ELF-1 (cell line): ENCODE data around the gene TSC22D1.
"Not testable (repeated sequence)": the region's sequence is repeated elsewhere in the genome, so short reads cannot be mapped to it uniquely, and the experiment has no call there.

Source experiments
- DNase-seq: peaks from one replicate; pipeline ENCODE4 v3.0.0-alpha.2; 2016; ENCODE audit warnings: low read depth, low spot score

TSC22D1 gene

DNA sequence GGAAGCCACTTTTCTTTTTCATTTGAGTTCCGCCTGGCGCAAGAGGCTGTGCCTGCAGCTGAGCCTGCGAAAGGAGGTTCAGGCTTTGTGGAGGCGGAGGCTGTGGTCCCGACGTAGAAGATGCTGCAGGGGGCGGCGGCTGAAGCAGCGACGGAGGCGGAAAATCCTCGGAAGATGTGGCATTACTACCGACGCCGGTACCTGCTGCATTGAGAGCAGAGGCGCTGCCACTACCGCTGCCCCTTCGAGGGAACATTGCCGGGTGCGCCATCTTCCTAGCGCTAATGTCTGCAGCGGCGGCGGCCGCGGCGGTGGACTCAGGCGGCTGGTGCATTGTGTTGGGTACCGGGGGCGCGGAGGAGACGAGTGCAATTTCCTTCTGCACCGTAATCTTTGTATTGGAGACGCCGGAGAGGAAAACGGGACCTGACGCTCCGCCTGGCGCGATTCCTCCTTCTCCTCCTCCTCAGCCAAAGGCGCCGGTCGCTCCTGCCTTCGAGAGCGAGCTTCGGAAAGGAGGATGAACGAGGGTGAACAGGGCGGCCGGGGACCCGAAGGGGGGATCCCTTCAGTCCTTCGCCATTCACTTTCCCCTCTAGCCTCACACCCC is at the start of gene TSC22D1:
Gene TSC22D1 (minus strand): TSS at position 590 of the 610 bp plus-strand sequence. CDS start 256 bp downstream, at position 334.
- DNase-seq = peak; percentile 42

DNA sequence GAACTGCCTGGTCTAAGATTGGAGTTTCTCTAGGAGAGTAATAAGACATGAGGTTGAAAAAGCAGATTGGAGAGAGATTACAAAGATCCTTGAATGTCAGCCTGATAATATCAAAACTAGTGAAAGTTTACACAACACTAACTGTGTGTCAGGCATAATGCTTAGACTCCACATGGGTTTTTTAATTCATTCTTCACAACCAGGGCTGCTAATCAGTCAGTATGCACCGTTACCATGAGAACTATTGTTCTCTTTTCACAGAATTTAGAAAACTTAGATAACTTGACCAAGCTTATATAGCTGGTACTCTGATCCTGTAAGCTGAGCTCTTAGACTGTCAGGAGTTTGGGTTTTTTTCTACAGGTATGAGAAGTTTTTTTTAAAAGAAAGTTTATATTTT is 46.6 kb upstream of the TSC22D1 start:
- no peak for DNase-seq

DNA sequence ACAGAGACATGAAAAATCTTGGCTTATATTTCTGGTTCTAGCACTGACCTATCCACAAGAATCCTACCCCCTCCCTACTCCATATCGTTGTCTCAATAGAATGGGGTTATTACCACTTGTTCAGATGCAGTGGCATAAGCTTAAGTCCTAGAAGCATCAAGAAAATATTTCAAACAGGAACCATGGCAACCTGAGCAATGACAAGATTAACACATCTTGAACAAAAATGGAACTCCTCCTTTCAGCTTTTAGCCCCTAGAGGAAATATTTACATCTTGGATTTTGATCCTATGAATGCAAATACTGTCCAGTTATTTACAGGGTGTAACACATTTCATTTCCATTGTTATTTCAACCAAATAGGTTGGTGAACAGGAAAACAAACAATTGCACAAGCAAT is 46.1 kb upstream of the TSC22D1 start:
- no peak for DNase-seq

DNA sequence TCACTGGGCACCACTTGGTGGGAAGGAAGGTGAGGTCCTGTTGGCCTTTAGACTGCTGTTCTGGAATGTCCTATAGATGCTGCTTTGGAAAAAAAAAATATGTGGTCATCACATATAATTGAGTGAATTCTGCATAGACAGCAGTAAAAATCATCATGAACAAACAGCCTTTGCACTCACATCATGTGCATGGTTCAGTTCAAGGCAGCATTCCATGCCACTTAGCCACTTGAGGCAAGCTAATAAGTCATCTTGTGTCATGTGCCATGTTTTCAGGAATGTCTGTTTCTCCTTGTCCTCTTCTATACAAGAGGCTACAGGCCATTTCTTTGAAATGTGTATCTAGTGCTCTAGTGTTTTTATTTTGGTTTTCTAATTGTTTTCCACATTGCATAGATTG is 43.9 kb upstream of the TSC22D1 start:
- DNase-seq = no peak

DNA sequence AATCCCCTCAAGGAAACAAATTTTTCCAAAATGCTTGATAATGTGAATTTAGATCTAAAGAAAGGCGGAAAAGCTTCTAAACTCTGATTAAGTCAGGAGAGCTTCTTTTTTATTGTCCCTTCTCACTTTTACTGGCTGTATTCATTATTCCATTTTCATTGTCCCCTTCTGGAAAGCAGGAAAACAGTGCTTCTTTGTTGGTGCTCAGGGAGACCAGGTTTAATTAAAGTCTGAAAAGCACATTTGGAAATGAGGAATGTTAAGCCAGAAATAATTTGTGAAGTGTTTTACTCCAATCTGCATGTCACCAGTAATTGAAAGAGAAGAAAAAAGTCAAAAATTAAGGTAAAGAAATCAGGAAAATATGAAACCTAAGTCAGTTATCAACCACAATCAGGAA is 43.5 kb upstream of the TSC22D1 start:
- DNase-seq = no peak

DNA sequence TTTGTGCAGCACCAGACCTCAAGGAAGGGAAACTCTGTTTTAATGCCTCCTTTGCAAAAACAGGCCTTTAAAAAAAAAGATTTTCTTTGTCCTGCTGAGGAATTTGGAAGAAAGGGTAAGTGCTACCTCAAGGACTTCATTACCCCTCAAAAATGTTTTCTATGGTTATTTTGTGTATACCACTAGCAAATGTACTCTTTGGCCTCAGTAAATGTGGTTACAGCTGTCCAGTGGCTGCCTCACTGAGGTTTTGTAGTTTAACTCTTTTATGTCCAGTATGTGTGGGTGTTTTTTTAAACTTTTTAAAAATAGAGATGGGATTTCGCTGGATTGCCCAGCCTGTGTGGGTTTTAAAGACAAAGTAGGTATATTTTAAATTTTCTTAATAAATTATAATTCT is 42.2 kb upstream of the TSC22D1 start:
- DNase-seq = no peak

DNA sequence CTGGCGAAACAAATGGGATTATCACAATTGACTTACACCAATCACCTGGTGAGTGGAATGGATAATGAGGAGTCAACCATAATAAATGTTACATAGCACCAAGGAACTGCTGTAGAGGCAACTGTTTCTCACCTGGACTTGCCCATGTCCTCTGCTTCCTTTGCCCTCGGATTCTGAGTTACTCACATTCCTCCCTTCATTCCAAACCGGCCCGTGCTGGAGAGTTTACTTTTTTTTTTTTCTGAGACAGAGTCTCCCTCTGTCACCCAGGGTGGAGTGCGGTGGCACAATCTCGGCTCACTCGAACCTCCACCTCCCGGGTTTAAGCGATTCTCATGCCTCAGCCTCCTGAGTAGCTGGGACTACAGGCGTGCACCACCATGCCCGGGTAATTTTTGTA is 41.5 kb upstream of the TSC22D1 start:
- DNase-seq = peak; percentile 2

DNA sequence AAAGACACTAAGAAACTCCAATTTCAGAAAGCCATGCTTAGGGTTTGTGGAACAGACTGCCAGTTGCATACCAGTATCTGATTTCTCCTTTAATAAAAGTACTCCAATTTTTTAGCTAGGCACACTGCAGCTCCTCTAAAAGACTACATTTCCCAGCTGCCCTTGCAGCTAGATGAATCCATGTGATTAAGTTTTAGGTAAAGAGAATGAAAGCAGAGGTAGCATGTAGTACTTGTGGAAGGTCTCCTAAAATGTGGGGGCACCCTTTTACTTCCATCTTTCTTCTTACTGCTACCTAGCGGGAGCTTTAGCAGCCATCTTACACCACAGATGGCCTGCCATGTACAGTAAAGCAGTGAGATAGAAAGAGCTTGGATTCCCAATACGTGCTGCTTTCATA is 33.0 kb upstream of the TSC22D1 start:
- DNase-seq = no peak

DNA sequence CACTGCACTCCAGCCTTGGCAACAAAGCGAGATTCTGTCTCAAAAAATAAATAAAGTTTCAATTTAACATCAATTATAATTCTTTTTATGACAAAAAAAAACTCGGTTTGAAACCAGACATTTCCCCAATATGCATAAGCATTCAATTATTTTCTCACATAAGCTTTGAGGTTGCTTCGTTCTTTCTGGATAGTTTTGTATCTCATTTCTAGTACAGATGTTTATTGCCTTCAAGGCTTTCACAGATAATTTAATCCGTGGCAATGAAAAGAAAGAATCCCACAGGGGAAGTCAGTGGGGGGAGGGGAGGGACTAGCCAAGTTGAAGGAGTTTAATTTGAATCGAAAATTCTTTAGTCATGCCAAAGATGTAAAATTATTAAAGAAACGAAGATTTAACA is 29.6 kb upstream of the TSC22D1 start:
- DNase-seq = no peak

DNA sequence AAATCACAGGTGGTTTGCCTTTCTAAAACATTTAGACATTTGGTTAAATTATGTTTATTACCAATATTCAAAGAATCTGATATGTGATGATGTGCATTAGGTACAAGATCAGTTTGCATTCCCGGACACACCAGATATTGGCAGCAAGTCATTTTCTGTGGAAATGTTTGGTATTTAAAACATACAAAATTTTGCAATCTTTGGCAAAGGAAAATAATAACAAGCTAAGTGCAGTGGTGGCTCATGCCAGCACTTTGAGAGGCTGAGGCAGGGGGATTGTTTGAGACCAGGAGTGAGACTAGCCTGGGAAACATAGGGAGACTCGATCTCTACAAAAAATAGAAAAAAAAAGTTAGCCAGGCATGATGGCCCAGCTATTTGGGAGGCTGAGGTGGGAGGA is 29.1 kb upstream of the TSC22D1 start:
- DNase-seq = no peak

DNA sequence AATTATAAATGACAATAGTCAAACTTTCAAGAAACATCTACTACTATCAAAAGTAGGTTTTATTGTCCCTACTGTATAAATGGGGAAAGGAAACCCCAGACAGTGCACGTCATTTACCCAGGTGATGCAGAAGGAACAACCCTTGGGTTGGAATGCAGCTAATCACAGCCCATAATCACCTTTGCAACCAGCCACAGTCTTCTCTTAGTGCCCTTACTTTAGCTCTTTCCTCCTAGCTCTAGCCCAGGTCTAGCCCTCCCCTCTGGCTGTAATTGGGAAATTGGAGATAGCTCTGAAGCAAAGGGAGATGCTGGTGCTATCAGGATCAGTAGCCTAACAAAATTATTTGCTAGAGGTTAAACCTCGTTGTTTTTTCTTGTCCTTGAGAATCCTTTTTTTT is 25.5 kb upstream of the TSC22D1 start:
- peak; percentile 17 for DNase-seq

DNA sequence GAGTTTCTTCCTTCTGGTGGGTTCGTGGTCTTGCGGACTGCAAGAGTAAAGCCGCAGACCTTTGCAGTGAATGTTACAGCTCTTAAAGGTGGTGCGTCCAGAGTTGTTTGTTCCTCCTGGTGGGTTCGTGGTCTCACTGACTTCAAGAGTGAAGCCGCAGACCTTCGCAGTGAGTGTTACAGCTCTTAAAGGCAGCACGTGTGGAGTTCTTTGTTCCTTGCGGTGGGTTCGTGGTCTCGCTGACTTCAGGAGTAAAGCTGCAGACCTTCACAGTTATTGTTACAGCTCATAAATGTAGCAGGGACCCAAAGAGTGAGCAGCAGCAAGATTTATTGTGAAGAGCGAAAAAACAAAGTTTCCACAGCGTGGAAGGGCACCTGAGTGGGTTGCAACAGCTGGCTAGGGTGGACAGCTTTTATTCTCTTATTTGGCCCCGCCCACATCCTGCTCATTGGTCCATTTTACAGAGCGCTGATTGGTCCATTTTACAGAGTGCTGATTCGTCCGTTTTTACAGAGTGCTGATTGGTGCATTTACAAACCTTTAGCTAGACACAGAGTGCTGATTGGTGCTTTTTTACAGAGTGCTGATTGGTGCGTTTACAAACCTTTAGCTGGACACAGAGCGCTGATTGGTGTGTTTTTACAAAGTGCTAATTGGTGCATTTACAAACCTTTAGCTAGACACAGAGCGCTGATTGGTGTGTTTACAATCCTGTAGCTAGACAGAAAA is 17.9 kb upstream of the TSC22D1 start:
- DNase-seq = not testable (repeated sequence)

DNA sequence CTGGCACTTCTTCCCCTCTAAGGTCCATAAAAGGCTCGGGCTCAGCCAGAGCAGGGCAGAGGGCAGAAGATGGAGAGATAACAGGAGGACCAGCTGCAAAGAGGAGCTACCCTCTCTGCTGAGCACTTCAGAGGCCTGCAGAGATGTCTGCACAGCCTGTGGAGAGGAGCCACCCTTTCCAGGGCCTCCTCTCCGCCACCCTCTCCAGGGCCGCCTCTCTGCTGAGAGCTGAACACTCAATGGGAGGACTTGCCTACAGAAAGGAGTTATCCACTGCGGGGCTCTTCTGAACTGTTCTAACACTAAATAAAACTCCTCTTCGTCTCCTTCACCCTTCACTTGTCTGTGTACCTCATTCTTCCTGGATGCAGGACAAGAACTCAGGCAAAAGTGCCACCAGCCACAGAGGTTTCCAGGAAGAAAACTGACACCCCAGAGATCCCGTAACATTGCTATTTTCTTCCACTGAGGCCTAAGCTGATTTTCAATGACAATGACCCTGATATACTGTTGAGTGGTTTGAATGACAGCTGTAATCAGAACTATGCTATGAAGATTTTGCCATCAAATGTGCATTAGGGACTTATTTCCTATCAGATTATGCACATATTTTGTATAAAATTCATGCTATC is 16.2 kb upstream of the TSC22D1 start:
- DNase-seq = no peak

DNA sequence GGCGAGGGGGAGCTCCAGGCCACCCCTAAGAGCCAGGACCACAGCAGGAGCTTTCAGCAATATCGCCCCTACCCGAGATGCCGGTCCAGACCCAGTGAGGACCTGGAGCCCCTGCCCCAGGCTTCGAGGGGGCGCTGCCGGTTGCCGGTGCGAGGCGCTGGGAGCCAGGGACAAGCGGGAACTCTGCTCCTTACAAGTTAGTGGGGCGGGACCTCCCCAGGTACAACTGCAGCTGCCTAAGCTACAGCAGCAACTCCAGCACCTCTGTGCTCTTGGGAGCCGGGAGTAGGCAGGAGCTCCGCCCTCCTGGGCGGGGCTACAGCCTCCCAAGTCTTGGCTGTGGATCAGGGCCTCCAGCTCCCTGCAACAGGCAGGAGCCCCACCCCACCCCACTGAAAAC is 15.2 kb upstream of the TSC22D1 start:
- peak; percentile 62 for DNase-seq

DNA sequence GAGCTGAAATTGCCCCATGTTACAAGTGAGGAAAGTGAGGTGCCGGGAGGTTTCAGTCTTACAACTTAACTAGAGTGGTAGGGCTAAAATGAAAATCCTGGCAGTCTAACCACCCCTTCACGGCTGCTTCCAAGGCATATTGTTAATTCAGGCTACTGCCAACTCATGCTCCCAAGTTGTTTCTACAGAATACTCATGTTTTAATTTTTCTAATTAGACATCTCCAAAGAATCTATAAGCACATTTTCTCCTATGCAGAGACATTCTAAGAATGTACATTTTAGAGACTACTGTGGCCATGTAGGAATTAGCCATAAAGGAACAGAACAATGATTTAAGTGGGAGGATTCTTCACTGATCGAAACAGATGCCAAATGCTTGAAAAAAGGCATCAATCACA is 7.0 kb upstream of the TSC22D1 start:
- DNase-seq = no peak

DNA sequence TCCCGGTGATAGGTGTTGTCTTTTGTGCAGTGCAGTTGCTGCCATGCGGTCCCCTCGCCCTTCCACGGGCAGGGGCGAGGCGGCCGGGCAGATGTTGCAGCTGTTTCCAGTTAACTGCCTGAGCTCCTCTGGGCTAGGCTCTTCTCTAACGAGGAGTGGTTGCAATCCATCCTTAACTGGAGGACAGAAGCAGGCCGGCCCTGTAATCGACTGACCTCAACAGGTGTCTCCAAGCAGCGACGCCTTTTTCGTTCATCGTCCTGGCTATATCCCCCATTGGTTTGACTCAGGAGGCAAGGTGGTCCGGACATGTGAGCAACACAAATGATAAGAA is 1.9 kb upstream of the TSC22D1 start:
- DNase-seq = no peak

DNA sequence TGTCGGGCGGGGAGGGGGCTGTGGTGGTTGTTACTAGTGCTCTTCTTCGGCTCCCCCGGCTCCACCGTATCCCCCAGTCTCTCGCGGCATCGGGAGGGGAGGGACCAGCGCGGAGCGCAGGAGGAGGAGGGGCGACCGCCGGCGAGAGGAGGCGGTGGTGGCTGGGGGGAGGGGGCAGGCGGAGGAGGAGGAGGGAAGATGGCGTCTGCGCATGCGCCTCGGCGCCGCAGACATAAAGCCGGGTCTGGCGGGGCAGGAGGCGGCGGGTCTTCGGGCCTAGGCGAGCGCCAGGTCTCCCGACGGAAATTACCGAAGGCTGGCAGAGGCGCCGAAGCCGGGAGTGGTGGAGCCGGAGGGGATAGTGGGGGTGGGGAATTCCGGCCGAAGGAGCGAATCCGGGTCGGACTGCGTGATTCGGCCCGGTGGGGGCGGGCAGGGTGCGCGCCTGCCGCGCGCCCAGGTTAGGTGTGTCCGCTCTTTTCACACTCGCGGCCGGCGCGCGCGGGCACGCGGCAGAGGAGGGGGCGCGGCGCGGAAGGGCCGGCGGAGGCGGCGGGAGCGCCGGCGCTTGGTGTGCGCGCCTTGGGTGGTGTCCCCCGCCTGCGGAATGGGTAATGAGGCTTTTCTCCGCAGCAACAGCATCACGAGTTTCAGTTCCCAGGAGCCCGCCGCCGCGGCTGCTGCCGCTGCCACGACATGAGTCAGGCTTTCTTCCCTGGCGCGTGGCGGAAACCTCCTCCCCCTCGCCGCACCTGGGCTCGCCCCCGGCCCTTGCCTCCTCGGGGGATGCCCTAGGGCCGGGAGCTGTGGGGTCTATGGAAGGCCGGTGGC is 1.3 kb upstream of the TSC22D1 start:
- peak; percentile 98 for DNase-seq

DNA sequence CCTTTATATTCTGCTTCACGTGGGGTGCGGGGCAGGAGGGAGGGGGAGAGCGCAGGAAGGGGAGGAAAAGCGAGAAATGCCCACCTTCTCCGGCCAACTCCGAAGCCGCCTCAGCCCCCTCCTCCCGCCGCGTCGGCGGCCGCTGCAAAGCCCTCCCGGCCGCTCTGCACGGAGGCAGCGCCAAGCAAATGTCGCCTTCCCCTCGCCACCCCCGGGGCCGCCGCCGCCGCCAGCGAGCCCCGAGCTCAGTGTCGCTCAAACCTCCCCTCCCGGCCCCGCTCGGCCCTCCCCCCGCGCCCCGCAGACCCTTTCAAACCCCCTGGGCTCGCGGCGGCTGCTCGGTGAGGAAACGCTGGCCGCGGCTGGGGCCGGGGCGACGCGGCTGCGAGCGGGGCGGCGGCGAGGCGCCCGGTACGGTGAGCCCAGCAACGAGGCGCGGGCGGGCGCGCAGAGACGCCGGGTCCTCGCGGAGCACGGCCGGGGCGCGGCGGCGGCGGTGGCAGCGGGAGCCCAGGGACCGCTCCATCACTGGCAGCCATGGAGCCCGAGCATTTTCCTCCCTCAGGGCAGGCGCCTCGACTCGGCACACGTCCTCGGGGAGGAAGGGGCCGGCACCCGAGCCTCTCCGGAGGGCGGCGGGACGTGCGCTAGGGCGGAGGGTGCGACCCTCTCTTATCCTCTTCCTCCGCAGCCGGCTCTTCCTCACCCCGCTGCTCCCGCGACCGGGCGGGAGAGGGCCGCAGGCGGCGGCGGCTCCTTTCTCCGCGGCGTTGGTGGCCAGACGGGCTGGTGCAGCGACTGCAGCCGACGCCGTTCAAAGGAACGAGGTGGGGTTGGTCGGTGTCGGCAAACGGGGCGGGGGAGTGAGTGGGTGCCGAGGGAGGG is 463 bp upstream of the TSC22D1 start:
- DNase-seq = no peak

DNA sequence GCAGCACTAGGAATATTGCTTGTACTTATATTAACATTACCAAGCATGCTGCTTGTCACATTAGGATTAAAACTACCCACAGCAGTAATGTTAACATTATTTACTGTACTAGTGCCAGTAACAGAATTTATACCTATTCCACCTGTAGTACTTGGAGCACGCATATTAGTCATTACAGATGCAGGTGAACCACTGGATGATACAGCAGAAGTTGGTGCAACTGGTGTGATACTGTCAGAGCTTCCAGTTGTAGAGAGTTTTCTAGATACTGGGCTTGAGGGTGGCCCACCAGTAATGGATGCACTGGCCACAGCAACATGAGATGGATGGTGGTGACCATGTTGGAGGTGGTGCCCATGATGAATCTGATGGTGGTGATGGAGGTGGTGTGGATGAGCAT is 1.1 kb downstream of the TSC22D1 start:
- no peak for DNase-seq

DNA sequence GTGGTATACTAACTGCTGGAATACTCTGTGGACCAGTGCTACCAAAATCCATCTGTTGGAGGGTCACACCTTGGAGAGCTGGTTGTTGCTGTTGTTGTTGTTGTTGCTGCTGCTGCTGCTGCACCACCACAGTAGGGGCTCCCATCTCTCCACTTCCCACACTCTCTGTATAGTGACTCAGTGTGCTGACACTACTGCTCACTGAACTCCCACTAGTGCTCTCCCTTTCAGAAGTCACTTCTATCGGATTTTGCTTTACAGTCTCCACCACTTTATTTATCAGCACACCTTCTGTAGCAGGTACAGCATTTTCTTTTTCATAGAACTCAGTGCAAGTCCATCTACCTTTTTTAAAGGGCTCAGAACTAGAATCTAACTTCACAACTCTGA is 1.7 kb downstream of the TSC22D1 start:
- DNase-seq = no peak

DNA sequence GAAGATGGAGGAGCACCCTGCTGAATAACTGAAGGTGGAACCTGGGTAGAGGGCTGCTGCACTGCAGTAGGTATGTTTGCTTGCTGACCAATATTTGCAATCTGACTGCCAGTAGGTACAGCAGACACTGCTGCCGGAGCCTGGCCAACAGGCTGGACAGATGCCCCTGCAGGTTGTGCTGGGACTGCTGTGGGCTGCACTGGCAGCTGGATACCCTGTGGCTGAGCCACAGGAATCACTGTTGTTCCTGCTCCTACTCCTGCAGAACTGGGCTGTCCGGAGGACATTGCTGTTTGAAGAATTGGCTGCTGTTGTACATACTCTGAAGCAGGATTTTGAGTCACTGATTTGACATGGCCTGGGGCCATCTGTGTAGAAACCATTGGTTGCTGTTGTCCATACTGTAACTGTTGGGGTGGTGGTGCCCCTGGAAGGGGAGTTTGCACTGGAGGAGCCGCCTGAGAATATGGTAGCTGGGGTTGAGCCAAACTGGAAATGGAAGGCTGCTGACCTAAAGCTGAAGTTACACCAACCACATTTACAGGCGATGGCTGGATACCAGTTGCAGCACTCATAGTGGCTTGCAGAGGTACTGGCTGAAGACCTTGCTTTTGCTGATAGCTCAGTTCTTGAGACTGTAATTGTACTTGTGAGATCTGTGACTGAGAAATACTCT is 2.2 kb downstream of the TSC22D1 start:
- peak; percentile 55 for DNase-seq
